ENCODE measurements around the gene ZSCAN23. TPM values are rescaled to one million over a fixed set of nuclear protein-coding genes. Genes with fewer than 3 reads are reported as not detected.

ZSCAN23 gene
- total and polyA plus RNA-seq, 9 of the 15 experiments (the other 6 are each of a cell fraction or from before 2014, with no cell fraction given) = 0.05 to 0.29 (median 0.21) TPM; not detected in 1

DNA sequence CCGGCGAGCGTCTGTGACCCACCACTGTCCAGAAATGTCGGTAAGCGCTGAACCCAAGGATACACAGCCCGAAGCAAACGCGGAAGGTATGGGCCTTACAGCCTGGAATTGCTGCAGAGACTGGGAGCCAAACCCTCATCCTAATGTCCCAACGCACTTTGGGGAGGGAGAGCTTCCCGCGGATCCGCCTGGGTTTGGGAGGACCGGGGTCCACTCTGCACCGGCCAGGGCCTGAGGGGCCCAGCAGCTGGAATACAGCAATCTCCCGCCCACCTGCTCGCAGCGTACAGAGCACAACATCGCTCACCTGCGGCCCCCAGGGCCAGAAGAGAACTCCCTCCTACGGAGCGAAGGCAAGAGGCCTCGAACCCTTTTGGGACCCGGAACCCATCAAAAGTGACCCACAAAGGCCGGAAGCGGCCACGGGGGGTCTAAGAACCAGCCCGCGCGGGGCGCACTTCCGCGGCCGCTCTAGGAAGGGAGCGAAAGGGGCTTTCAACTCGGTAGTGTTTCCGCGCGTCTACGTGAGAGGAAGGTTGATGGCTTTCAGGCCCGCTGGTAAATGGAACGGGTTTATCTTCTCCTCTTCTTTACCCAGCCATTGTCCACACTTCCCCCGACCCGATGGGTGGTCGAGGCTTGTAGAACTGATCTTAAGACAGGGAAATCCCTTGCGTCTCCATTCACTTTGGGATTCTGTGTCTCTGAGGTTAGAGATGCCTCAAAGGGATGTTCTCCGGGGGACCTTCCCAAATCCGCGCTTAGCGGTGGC, 43.8 kb downstream of the ZSCAN23 start, which contains the start of gene ZSCAN12 (continued):
- TF ChIP-seq, protein P1, sequence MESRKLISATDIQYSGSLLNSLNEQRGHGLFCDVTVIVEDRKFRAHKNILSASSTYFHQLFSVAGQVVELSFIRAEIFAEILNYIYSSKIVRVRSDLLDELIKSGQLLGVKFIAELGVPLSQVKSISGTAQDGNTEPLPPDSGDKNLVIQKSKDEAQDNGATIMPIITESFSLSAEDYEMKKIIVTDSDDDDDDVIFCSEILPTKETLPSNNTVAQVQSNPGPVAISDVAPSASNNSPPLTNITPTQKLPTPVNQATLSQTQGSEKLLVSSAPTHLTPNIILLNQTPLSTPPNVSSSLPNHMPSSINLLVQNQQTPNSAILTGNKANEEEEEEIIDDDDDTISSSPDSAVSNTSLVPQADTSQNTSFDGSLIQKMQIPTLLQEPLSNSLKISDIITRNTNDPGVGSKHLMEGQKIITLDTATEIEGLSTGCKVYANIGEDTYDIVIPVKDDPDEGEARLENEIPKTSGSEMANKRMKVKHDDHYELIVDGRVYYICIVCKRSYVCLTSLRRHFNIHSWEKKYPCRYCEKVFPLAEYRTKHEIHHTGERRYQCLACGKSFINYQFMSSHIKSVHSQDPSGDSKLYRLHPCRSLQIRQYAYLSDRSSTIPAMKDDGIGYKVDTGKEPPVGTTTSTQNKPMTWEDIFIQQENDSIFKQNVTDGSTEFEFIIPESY (CRISPR knock-in tag; IDR thresholded peaks at IDR 0.05) = peak; percentile 76
- TF ChIP-seq, protein P2, sequence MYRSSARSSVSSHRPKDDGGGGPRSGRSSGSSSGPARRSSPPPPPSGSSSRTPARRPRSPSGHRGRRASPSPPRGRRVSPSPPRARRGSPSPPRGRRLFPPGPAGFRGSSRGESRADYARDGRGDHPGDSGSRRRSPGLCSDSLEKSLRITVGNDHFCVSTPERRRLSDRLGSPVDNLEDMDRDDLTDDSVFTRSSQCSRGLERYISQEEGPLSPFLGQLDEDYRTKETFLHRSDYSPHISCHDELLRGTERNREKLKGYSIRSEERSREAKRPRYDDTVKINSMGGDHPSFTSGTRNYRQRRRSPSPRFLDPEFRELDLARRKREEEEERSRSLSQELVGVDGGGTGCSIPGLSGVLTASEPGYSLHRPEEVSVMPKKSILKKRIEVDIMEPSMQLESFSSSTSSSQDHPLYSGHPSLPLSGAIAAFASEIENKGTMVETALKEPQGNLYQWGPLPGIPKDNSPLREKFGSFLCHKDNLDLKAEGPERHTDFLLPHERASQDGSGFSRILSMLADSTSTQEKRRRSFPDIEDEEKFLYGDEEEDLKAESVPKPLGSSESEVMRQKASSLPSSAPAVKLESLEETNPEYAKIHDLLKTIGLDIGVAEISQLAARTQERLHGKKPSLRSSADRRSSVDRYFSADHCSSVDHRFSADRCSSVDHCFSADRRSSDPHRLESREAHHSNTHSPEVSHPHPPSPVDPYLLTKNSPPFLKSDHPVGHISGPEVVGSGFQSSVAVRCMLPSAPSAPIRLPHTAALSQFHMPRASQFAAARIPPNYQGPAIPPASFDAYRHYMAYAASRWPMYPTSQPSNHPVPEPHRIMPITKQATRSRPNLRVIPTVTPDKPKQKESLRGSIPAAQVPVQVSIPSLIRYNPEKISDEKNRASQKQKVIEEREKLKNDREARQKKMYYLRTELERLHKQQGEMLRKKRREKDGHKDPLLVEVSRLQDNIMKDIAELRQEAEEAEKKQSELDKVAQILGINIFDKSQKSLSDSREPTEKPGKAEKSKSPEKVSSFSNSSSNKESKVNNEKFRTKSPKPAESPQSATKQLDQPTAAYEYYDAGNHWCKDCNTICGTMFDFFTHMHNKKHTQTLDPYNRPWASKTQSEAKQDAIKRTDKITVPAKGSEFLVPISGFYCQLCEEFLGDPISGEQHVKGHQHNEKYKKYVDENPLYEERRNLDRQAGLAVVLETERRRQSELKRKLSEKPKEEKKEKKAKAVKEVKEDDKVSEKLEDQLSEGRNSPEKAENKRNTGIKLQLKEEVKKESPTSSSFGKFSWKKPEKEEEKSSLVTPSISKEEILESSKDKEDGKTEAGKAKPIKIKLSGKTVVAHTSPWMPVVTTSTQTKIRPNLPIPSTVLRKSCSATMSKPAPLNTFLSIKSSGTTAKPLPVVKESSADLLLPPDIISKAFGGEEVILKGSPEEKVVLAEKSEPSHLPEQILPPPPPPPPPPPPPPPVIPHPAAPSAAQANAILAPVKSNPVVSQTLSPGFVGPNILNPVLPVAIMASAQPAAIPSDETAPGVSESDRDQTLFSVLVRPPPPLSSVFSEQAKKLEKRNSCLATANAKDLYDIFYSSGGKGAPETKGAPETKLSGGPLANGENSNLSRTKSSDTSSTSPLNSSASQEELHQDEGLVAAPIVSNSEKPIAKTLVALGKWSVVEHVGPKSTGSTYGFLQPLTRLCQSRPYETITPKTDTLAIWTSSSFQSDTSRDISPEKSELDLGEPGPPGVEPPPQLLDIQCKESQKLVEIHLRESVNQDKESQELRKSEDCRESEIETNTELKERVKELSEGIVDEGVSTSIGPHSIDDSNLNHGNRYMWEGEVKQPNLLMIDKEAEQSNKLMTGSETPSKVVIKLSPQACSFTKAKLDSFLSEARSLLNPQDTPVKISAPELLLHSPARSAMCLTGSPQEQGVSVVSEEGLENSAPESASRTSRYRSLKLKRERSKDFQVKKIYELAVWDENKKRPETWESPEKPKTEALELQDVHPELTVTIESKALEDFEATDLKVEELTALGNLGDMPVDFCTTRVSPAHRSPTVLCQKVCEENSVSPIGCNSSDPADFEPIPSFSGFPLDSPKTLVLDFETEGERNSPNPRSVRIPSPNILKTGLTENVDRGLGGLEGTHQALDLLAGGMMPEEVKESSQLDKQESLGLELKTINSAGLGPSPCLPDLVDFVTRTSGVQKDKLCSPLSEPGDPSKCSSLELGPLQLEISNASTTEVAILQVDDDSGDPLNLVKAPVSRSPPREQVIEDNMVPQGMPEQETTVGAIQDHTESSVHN (IDR thresholded peaks at IDR 0.05; ENCODE audit: borderline replicate concordance in 1 of 2, low read depth in 1 of 2) = peak in 1 of 2 experiments; percentile 72; a peak in 1 of 4 replicates
- TF ChIP-seq RB1 (IDR thresholded peaks at IDR 0.05; ENCODE audit: low read depth) (peak; percentile 97), BDP1 (IDR thresholded peaks at IDR 0.05; ENCODE audit: insufficient read depth, insufficient read length) (no peak), ZNF217 (CRISPR knock-in tag; IDR thresholded peaks at IDR 0.05) (no peak), NCOA6 (IDR thresholded peaks at IDR 0.05) (no peak; the same call in 1 of the 2 replicates), PTTG1 (tag; IDR thresholded peaks at IDR 0.05; ENCODE audit: low read depth) (no peak), ZNF76 (CRISPR knock-in tag; IDR thresholded peaks at IDR 0.05; ENCODE audit: borderline replicate concordance) (peak; percentile 70; the same call in 1 of the 2 replicates), ZNF785 (CRISPR knock-in tag; IDR thresholded peaks at IDR 0.05) (no peak), KLF6 (CRISPR knock-in tag; IDR thresholded peaks at IDR 0.05; ENCODE audit: borderline replicate concordance) (0 out of 2 replicates have a peak, but pooled peaks have one; percentile 36)
- TF ChIP-seq, protein P3, sequence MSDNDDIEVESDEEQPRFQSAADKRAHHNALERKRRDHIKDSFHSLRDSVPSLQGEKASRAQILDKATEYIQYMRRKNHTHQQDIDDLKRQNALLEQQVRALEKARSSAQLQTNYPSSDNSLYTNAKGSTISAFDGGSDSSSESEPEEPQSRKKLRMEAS (CRISPR knock-in tag; IDR thresholded peaks at IDR 0.05) = peak; percentile 73
- TF ChIP-seq, protein P4, sequence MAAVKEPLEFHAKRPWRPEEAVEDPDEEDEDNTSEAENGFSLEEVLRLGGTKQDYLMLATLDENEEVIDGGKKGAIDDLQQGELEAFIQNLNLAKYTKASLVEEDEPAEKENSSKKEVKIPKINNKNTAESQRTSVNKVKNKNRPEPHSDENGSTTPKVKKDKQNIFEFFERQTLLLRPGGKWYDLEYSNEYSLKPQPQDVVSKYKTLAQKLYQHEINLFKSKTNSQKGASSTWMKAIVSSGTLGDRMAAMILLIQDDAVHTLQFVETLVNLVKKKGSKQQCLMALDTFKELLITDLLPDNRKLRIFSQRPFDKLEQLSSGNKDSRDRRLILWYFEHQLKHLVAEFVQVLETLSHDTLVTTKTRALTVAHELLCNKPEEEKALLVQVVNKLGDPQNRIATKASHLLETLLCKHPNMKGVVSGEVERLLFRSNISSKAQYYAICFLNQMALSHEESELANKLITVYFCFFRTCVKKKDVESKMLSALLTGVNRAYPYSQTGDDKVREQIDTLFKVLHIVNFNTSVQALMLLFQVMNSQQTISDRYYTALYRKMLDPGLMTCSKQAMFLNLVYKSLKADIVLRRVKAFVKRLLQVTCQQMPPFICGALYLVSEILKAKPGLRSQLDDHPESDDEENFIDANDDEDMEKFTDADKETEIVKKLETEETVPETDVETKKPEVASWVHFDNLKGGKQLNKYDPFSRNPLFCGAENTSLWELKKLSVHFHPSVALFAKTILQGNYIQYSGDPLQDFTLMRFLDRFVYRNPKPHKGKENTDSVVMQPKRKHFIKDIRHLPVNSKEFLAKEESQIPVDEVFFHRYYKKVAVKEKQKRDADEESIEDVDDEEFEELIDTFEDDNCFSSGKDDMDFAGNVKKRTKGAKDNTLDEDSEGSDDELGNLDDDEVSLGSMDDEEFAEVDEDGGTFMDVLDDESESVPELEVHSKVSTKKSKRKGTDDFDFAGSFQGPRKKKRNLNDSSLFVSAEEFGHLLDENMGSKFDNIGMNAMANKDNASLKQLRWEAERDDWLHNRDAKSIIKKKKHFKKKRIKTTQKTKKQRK (IDR thresholded peaks at IDR 0.05; ENCODE audit: borderline replicate concordance, low read depth, low read length) = peak; percentile 45; the same call in 1 of the 2 replicates
